Osteocyte (in vitro differentiated cells): ENCODE data around the gene ATP6V0D1. TPM values are rescaled to one million over a fixed set of nuclear protein-coding genes. Genes with fewer than 3 reads are reported as not detected.

Source experiments
- DNase-seq: peaks from one replicate; pipeline ENCODE4 v3.0.0; 2021; ENCODE audit warnings: mixed read lengths; ENCODE audit not compliant: unreplicated experiment; ENCODE audit errors: extremely low spot score
- H3K27ac Mint-ChIP-seq: one replicate; pipeline ENCODE4 v1.8.0; 2021; ENCODE audit warnings: mild to moderate bottlenecking, mixed read lengths; ENCODE audit not compliant: unreplicated experiment
- H3K27me3 Mint-ChIP-seq: one replicate; pipeline ENCODE4 v1.8.0; 2021; ENCODE audit warnings: mixed read lengths; ENCODE audit not compliant: unreplicated experiment
- H3K36me3 Mint-ChIP-seq: one replicate; pipeline ENCODE4 v1.8.0; 2021; ENCODE audit warnings: mixed read lengths; ENCODE audit not compliant: unreplicated experiment
- H3K4me1 Mint-ChIP-seq: one replicate; pipeline ENCODE4 v1.8.0; 2021; ENCODE audit warnings: mixed read lengths; ENCODE audit not compliant: unreplicated experiment
- H3K4me3 Mint-ChIP-seq: one replicate; pipeline ENCODE4 v1.8.0; 2021; ENCODE audit warnings: mild to moderate bottlenecking, moderate library complexity, mixed read lengths; ENCODE audit not compliant: unreplicated experiment
- H3K9me3 Mint-ChIP-seq: one replicate; pipeline ENCODE4 v1.8.0; 2021; ENCODE audit warnings: mixed read lengths; ENCODE audit not compliant: unreplicated experiment
- CTCF ChIP-seq: fragments of 200-600 bp; sonication (generic); IDR thresholded peaks from 2 replicates; pipeline ENCODE4 v1.5.0; 2021; ENCODE audit warnings: antibody characterized with exemption, mild to moderate bottlenecking, moderate library complexity
- total RNA-seq: library from RNA; stranded (reverse); gene quantifications from 2 replicates; pipeline ENCODE4 v1.2.1, GENCODE V29; 2021

Gene ATP6V0D1
- total RNA-seq, 1 donor from 2014 or later, result 116 TPM

GRCh38 chr16:67528222-67528869 lies 47.4 kb upstream of the ATP6V0D1 start, which contains the start of gene RIPOR1:
Gene RIPOR1 (plus strand): TSS chr16:67528829. CDS start chr16:67538447, 9,618 bp downstream.
- peak within 1 kb of the TSS; percentile 82 for H3K4me3 Mint-ChIP-seq

GRCh38 chr16:67526149-67526791 lies 45.3 kb upstream of the ATP6V0D1 start:
- no peaks in the 10 kb centered on the region for H3K9me3 Mint-ChIP-seq
- H3K36me3 Mint-ChIP-seq, result no peaks in the 10 kb centered on the region
- DNase-seq, result no peak
- no peak overlapping the region for H3K4me3 Mint-ChIP-seq
- no peaks in the 10 kb centered on the region for H3K27me3 Mint-ChIP-seq
- no peak overlapping the region for H3K27ac Mint-ChIP-seq
- peaks cover 24% of the 10 kb centered on the region for H3K4me1 Mint-ChIP-seq
- no peak for TF ChIP-seq CTCF

More at GRCh38 chr16:67528222-67528869, 47.4 kb upstream of the ATP6V0D1 start, which contains the start of gene RIPOR1:
- DNase-seq, result no peak
- Mint-ChIP-seq H3K9me3 (no peaks in the 10 kb centered on the region), H3K4me1 (peaks cover 19% of the 10 kb centered on the region), H3K27ac (peak within 1 kb of the TSS; percentile 94), H3K36me3 (no peaks in the 10 kb centered on the region), H3K27me3 (no peaks in the 10 kb centered on the region)
- no peak for TF ChIP-seq CTCF

GRCh38 chr16:67525176-67525860 lies 44.4 kb upstream of the ATP6V0D1 start:
- no peak for TF ChIP-seq CTCF
- Mint-ChIP-seq H3K27me3 (no peaks in the 10 kb centered on the region), H3K4me3 (no peak overlapping the region), H3K27ac (no peak overlapping the region), H3K9me3 (no peaks in the 10 kb centered on the region), H3K4me1 (peaks cover 18% of the 10 kb centered on the region), H3K36me3 (no peaks in the 10 kb centered on the region)
- DNase-seq, result no peak

GRCh38 chr16:67521095-67521804 lies 40.3 kb upstream of the ATP6V0D1 start:
- Mint-ChIP-seq H3K27me3 (no peaks in the 10 kb centered on the region), H3K9me3 (no peaks in the 10 kb centered on the region), H3K4me3 (peak overlapping the region; percentile 87), H3K36me3 (no peaks in the 10 kb centered on the region), H3K27ac (peak overlapping the region; percentile 99), H3K4me1 (peaks cover 19% of the 10 kb centered on the region)
- peak; percentile 98 for DNase-seq
- TF ChIP-seq CTCF, result peak; percentile 69
